SIG-M5 treated with dmso at 0.1 percent for 504 hours (cell line): Measurements from ENCODE around the gene CEP128.

ENCODE experiments used
- DNase-seq: peaks from one replicate; lab custom pipeline; 2025; ENCODE audit not compliant: unreplicated experiment; lab: John Stamatoyannopoulos, UW

Gene CEP128

GRCh38 chr14:80941241-80942185, at the start of gene CEP128:
Gene CEP128 (minus strand): TSS chr14:80941738.
- DNase-seq = peak; percentile 98

GRCh38 chr14:80988735-80989429, 47.3 kb upstream of the CEP128 start:
- DNase-seq = no peak

GRCh38 chr14:80988192-80988591, 46.7 kb upstream of the CEP128 start:
- no peak for DNase-seq

- peak; percentile 59 for DNase-seq
These were observed 45.9 kb upstream of the CEP128 start for GRCh38 chr14:80987235-80988032.

GRCh38 chr14:80982711-80983110, 41.2 kb upstream of the CEP128 start:
- no peak for DNase-seq

GRCh38 chr14:80981673-80982072, 40.1 kb upstream of the CEP128 start:
- no peak for DNase-seq

- DNase-seq = no peak
These were observed 39.6 kb upstream of the CEP128 start for GRCh38 chr14:80981156-80981555.

GRCh38 chr14:80979951-80980350, 38.4 kb upstream of the CEP128 start:
- no peak for DNase-seq

- no peak for DNase-seq
These were observed 36.9 kb upstream of the CEP128 start for GRCh38 chr14:80978403-80978802.

GRCh38 chr14:80977221-80977620, 35.7 kb upstream of the CEP128 start:
- no peak for DNase-seq

GRCh38 chr14:80974679-80975078, 33.1 kb upstream of the CEP128 start:
- no peak for DNase-seq

- no peak for DNase-seq
These were observed 32.5 kb upstream of the CEP128 start for GRCh38 chr14:80973931-80974641.

- DNase-seq = no peak
These were observed 23.5 kb upstream of the CEP128 start for GRCh38 chr14:80965037-80965436.

GRCh38 chr14:80959496-80959895, 18.0 kb upstream of the CEP128 start:
- DNase-seq = peak; percentile 20

GRCh38 chr14:80958939-80959338, 17.4 kb upstream of the CEP128 start:
- DNase-seq = no peak

- no peak for DNase-seq
These were observed 16.7 kb upstream of the CEP128 start for GRCh38 chr14:80958226-80958625.

- no peak for DNase-seq
These were observed 16.1 kb upstream of the CEP128 start for GRCh38 chr14:80957613-80958012.

GRCh38 chr14:80956922-80957321, 15.4 kb upstream of the CEP128 start:
- peak; percentile 45 for DNase-seq

GRCh38 chr14:80956102-80956501, 14.6 kb upstream of the CEP128 start:
- DNase-seq = no peak

- no peak for DNase-seq
These were observed 13.9 kb upstream of the CEP128 start, which contains the start of gene TSHR for GRCh38 chr14:80955416-80955941. Gene TSHR (plus strand): TSS chr14:80955621. CDS start chr14:80955681, 60 bp downstream.
